Stomach (tissue), 4 donors: ENCODE measurements around the gene PSMB3.
A peak's percentile ranks its signal among the peaks of the same experiment; 100 is the strongest.

ENCODE experiments used
- CTCF ChIP-seq, 7 experiments: fragments of 450-650 bp in 4 of 7; fragments of 200-600 bp in 3 of 7; sonication (generic) in 3 of 7; IDR thresholded peaks; one replicate each; pipeline ENCODE4 v1.5.1; 2016 to 2019; ENCODE audit warnings: antibody characterized with exemption in 7 of 7, control low read depth in 2 of 7, mild to moderate bottlenecking in 1 of 7
- EP300 ChIP-seq: sonication (generic); formaldehyde crosslinking; IDR thresholded peaks from one replicate; pipeline ENCODE4 v1.6.1; 2017; ENCODE audit warnings: antibody characterized with exemption
- POLR2AphosphoS5 ChIP-seq, 3 donors: sonication (generic); formaldehyde crosslinking; IDR thresholded peaks; one replicate each; pipeline ENCODE4 v1.6.1; 2016; ENCODE audit warnings: antibody characterized with exemption in 3 of 3

GRCh38 chr17:38703742-38704605 lies 48.6 kb upstream of the PSMB3 start:
- TF ChIP-seq POLR2AphosphoS5 (IDR thresholded peaks at IDR 0.05) (peak in 2 of 3 donors; percentile 73 to 80), CTCF (IDR thresholded peaks at IDR 0.05) (peak in 1 of 7 experiments; percentile 11), EP300 (no peak)
